Stimulated activated CD8-positive, alpha-beta memory T cell treated with anti-CD3 and anti-CD28 coated beads, Interleukin-4, amount 100 ng/mL, for 24 hours (primary cell): ENCODE data around the gene RAPGEF4.

ENCODE experiments used
- DNase-seq: peaks from one replicate; pipeline ENCODE4 v3.0.0-alpha.2; 2020; ENCODE audit warnings: low read depth

Gene RAPGEF4

DNA sequence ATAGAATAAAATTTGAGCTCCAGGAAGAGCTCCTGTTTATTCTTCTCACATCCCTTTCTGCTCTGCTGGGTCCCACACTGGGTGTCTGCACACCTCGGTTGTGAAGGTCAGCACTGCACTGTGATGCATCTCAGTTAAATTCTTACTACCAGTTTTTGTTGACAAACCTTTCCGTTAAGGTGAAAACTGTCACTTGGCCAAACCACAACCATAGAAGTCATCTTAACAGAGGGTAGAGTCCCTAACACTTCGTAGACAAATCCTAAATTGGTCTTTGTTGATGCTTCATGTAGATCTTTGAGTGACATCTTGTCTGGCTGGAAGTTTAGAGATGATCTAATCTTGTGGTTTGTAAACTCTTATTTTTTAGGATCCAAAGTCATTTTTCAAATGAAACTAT, 172.6 kb downstream of the RAPGEF4 start:
- no peak for DNase-seq

DNA sequence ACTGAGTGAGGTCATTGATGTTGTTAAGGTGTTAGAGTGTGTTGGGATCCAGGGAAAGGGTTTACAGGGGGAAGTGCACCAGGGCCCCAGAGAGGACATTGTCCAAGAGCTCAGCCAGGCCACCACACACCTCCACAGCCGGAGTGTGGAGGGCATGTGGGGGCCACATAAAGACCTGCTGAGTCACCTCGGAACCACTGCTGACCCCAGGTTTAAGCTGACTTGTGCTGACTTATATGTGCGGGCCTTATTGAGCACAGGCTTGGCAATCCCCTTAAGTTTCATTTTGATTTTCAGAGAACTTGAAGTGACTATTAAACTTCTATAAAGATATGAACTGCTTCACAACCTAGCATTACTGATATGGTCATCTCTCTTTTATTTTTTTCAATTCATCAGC, 173.8 kb downstream of the RAPGEF4 start:
- DNase-seq, result no peak

DNA sequence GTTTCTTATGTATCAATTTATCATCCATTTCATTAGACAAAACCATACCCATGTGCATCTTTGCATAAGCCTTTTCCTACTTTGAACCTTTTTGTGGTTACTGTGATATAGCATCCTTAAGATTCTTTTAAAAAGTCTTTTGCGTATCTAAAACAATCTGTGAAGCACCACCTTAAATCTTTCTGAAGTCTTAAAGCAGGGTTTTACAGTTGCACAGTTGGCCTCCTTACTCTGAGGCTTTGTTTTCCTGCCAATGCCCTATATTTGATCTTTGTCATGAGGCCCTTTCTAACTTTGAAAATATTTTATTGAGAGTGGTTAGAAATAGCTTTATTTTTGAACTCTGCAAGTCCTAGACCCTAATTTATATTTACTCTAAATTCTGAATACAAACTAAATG, 176.6 kb downstream of the RAPGEF4 start:
- no peak for DNase-seq

DNA sequence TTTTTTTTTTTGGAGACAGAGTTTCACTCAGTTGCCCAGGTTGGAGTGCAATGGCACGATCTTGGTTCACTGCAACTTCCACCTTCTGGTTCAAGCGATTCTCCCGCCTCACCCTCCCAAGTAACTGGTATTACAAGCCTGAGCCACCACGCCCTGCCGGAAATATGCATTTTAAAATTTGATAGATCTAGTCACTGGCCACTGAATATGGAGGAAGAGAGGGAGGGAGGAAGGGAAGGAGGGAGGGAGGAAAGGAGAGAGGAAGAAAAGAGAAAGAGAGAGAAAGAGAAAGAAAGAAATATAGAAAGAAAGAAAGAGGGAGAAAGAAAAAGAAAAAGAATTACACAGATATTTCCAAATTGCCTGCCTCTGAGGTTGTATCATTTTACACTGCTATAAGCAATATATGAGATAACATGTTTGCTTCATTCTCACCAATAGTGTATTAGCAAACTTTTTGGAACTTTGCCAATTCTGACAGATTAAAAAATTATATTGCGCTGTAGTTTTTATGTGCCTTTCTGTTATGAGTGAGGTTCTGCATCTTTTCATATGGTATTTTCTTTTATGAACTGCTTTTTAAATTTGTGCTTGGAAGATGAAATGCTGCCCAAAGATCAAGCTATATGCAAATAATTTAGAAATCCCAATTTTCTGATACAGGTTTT, 178.8 kb downstream of the RAPGEF4 start:
- DNase-seq, result no peak

DNA sequence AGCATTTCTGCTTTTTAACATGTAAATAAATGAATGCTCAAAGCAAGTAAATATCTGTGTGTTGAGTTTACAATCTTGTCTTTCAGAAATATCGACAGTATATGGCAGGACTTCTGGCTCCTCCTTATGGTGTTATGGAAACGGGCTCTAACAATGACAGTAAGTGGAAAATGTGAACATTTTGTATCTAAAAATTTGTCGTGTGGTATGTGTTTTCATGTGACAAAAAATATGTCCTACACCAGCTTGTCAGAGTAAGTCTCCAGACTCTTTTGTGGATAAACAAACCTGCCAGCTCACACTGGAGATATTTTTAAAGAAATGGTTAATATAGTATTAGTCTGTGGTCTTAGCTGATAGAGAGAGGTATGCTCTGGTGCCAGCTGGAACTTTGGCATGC, 182.1 kb downstream of the RAPGEF4 start:
- DNase-seq, result no peak

DNA sequence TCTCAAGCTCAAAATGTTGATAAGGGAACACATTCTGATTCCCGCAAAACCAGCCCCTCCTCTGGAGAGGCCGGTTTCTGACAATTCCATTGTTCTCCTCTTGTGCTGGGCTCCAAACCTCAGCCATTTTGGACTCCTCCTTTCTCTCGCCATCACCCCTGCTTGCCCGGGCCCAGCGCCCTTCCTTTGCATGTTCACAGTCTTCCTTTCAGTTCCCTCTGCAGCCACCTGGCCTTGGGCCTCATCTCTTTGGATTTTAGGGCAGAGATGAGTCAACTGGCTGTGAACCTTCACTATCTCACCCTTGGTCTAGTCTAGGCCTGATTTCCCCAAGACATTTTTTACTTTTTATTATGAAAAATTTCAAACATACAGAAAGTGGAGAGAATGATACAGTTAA, 184.1 kb downstream of the RAPGEF4 start:
- no peak for DNase-seq

DNA sequence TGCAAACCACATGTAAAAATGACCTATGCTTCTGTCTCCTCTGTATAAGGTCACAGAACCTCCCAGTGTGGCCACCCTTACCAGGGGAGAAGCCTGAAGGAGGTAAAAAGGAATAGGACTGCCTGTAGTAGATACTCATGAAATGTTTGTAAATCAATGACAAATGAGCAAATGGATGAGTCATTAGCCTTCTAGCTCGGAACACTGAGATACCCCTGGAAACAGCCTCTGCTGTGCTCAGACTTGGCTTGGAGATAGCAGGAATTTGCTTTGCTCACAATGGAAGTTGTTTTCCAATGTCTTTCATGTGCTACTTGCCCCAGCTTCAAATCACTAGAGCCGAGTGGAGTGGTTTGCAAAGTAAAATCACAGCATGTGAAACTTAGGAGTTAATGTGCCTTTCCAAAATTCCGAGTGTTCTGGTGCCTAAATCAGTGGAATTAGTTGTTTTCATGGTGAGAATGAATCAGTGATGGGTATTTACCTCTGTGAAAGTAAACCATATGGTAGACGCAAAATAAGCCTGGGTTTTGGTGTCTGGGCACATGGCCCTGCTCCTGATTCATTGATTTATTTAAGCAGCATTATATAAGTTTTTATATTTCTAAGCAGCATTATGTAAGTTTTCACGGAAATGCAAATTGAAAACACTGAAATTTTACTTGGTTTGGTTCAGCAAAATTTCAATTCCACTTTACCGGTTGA, 186.0 kb downstream of the RAPGEF4 start:
- DNase-seq, result no peak

DNA sequence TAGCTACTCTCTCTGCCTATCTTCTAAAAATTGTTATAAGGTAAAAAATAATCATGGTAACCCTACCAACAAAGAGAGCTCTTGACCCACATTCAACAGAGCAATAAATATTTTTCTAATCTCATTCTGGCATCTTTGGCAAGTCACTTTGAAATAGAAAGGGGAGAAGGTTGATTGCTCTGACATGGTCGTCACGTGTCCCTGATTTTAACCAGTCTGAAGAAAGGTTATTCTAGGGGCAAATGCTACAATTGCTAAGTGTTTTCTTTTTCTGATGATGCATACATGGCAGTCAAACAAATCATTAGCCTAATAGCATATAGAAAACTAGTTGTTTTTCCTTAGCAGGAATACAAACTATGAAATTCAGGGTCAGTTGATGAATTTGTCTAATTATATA, 186.7 kb downstream of the RAPGEF4 start:
- DNase-seq, result no peak

DNA sequence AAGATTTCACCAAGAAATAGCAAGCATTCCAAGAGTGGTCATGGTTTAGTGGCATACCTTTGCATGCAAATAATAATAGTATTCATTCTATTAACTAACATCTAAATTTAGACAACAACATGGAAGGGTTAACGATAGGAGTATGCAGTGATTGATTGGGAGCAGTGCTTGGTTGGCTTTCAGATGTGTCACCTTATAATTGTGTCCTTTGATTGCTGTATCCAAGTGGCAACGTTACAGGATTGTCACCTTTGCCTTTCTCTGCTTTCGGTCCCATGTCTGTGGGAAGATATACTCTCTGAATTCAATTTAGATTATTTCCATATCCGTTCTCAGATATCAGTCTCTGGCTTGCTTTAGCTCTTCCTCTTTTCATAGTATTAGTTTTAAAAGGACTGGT, 187.2 kb downstream of the RAPGEF4 start:
- no peak for DNase-seq

DNA sequence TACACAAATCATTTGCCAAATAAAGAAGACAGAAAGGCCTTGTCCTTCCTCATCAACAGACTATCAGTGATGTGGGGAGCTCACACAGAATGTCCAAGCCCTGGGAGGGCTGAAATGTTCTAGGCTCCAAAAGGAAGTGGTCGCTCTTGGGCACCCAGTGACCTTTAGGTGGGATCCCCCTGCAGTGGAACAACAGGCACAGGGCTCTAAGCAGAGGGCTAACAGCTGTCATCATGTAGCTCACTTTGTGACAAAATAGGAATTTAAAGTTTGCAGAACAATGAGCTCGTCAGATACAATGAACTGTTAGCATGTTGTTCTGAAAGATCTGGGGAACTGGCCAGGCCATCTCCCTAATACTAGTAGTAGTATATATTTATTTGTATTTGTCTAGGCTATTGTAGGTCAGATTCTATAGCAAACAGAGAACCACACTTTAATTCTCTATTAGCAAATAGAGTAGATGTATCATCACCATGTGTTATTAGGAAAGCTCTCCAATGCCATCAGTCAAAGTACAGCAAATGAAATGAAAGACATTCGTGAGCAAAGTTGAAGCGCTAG, 188.5 kb downstream of the RAPGEF4 start:
- DNase-seq, result no peak

DNA sequence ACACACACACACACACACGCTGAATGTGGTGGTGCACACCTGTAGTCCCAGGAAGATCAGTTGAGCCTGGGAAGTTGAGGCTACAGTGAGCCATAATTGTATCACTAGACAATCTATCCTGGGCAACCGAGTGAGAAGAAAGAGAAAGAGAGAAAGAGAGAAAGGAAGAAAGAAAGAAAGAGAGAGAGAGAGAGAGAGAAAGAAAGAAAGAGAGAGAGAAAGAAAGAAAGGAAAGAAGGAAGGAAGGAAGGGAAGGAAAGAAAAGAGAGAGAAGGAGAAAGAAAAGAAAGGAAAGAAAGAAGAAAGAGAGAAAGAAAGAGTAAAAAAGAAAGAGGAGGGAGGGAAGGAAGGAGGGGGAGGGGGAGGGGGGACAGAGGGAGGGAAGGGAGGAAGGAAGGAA, 190.0 kb downstream of the RAPGEF4 start:
- DNase-seq, result no peak

DNA sequence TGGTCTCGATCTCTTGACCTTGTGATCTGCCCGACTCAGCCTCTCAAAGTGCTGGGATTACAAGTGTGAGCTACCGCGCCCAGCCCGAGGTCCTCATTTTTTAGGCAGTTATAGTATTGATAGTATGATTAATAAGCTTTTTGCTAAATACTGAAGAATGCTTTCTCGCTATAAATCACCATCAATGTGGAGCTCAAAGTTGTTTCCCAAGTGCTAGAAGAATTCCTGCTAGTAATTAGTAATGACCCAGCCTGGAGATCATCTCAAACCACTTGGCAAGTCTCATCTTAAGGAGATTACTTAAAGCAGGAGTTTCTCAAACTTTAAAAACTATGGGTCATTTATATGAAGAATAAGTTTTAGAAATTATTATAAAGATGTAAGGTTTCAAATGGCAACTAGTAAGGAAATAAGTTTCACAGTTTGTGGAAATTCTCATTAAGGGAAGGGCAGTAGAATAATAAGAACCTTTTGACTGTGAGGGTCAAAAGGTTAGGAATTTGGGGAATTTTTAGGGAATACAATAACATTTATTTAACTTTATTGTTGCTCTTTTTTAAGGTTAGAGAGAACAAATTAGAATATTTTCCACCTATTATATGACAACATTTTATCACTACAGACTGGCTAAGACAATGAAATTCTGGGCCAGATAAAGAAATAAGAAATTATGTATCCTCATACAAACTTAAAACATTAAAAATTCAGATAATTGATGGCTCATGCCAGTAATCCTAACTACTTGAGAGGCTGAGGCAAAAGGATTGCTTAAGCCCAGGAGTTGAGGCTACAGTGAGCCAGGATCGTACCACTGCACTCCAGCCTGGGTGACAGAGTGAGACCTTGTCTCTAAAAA, 191.4 kb downstream of the RAPGEF4 start:
- no peak for DNase-seq

DNA sequence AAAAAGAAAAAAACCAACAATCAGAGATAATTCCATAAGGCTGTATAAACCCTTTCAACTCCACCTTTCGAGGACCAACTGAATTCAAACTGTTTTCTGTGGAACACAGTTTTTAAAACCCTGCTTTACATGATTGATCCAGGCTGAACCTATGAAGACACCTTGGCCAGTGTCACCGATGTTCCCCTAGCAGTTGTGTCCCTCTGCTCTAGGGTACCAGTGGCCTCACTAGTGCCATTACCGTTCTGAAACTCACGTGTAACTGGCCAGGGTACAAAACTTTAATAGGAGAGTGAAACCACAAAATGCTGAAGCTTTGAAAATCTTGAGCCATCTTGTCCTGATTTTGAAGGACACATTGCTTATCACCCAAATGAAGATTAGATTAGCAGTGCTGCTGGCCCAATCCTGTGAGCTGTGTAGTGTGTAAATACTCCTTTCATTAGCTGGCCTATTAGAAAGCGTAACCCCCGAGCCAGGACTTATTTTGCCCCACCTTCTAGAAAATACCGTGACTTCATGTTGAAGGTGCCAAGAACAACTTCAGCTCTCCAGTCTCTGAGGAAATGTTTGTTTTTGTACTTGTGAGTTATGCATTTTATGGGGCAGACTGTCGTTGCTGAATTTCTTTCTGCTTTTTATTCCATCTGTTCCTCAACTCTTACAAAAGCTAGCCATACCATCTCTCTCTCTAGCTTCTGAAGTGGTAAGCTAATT, 192.2 kb downstream of the RAPGEF4 start:
- no peak for DNase-seq

DNA sequence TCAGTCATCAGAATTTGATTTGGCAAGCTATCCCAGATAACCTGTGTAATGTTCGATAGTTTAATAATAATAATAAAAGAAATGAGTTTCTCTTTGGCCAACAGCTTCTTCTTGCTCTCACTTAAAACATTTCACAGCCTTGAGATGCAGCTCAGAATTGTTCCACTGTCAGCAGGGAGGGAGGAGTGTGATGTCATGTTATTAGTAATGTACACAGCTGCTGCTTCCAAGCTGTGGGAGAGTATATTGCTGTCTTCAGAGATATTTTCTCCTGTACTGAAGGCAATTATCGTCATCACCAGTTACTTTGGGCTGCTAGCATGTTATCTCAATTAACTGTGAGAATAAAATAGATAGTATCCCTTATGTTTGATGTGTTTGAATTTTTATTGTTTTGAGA, 193.1 kb downstream of the RAPGEF4 start:
- DNase-seq, result no peak

DNA sequence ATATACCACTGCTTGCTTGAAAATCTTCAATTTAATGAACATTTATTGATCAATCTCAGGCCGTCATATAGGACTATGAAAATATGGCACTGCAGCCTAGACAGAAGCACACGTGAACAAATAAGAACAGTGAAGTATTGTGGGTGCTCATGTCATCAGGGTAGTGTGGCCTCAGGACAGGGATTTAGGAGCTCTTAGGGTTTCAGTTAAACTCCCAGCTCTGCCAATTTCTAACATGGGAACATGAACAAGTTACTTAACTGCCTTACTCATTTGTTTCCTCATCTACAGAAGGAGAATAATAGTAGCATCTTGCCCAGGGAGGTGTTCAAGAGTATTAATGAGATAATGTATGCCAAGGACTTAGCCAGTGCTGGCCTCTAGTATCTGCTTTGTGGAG, 194.0 kb downstream of the RAPGEF4 start:
- DNase-seq, result no peak

DNA sequence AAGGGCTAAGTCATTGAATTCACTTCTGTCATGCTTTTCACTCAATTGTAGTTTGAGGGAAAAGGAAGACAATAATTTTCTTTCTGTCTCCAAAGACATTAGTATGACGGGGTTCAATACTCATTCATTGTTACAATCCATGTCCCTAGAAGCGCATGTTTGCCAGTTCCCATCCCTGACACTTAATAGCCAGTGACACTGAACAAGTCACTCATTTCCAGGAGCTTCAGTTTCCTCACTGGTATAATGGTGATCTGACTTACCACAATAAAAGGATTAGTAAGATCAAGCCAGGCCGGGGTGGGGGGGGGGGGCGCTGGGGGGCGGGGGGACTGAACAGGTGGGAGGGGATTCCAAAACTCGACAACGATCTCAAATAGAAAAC, 195.2 kb downstream of the RAPGEF4 start:
- no peak for DNase-seq

DNA sequence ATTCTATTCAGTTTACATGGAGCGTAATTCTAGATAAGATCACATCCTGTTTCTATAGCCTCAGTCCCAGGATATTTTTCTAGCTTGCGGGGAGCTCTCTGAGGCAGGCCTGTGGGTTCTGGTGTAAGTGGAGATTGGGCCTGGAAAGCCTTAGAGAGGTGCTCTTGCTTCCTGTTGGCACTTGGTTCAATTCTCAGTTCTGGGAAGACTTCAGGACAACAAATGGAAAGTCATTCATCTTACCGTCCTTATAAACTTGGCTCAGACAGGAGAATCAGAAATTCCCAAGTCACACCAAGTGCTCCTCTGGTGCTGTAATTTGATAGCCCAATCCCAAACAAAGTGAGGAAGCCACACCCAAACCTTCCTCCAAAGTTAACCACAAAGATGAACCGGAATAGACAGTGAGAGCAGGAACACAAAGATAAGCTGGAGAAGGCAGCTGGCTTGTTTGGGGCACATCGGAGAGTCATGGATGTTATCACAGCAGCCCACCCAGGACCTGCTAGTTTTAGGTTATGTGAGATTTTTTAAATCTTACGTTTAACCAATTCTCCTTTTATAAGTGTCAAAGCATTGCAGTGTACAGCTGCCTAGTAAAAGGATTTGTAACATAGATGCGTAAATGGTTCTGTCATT, 195.7 kb downstream of the RAPGEF4 start:
- no peak for DNase-seq

DNA sequence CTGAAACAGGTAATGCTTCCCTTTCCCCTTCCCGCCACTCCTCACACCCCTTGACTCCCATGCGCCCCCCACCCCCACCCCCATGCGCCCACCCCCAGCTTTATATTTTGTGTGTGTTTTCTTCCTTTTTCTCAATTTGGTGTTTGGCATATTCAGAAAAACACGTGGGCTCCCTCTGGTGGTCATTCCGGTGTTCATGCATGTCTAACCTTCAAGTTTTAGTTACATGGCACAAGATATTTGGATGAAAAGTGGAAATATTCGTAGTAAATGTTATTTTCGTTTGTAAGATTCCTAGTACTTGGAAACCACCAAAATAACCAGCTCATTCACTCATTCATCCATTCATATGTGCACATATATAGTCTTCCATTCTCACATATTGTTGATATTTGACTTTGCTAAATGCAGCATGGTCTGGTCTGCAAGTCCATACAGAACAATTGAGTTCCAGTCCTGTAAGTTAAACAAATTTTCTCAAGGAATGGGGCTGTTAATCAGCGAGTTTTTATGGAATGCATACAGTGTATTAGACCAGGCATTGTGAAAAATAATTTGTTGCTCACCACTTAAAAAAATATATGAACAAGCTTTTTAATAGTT, 196.4 kb downstream of the RAPGEF4 start:
- peak; percentile 27 for DNase-seq

DNA sequence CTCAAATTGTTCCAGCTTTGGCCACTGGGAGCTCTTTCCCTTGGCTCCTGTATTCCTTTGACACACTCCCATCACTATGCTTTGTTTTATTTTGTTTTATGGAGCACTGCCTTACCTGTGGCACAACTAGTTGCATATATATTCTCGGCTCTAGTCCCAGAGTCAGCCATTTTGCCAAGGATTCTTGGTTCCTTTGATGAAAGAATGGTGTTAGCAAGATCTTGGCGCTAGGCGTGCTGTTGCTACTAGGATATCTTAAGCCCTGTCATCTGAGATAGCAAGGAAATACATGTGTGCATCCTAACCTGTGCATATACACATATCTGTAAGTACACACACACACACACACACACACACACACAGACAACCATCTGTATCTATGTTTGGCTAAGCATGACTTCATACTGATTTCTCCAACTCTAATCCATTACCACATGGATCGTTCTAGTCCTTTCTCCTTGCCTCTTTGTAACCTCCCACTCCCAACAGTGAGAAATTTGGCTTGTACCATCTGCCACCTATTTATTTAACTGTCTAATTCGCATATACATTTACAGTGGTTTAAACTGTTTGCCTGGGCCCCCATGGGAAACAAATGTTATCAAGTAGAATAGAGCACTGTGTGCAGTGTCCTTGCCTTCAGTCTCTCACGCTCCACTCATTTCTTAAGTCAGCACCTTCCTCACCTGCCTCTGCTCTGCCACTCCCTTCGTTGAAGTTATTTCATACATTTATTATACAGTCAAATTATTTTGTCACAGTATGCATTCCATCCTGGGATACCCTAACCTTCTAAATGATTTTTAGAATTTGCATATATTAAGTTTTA, 202.5 kb downstream of the RAPGEF4 start:
- DNase-seq, result no peak

DNA sequence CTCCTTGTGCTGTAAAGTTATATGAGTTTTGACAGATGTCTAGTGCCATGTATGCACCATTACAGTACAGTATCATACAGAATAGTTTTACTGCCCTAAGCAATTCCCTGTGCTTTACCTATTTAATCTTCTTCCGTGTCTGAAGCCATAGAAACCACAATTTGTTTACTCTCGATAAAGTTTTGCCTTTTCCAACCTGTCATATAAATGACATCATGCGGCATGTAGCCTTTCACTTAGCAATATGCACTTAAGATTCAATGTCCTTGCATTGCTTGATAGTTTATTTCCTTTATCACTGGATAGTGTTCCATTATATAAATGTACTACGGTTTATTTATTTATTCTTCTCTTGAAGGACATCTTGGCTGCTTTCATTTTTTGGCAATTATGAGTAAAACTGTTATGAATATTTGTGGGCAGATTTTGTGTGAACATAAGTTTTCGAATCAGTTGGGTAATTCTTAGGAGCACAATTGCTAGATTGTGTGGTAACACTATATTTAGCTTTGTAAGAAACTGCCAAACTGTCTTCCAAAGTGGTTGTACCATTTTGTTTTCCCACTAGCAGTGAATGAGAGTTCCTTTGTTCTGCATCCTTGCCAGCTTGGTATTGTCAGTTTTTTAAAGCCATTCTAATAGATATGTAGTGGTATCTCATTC, 203.2 kb downstream of the RAPGEF4 start:
- no peak for DNase-seq
